Measurements from ENCODE around the gene ZCCHC2. TPM values are rescaled to one million over a fixed set of nuclear protein-coding genes. Genes with fewer than 3 reads are reported as not detected.

Gene ZCCHC2
- total and polyA plus RNA-seq, 2 donors (not counting 3 experiments of a cell fraction or from before 2014, with no cell fraction given): 16.2 to 27.2 TPM

- Histone ChIP-seq H3K9me1 (replicated peaks; ENCODE audit: control insufficient read depth, extremely low read depth, insufficient read depth, low read length) (no peaks in the 10 kb centered on the region), H3K79me2 (ENCODE audit: control insufficient read depth, insufficient read depth, low read length) (peaks cover 5% of the 10 kb centered on the region), H3K27me3 (ENCODE audit: control insufficient read depth in 2 of 2, insufficient read depth in 2 of 2, low read length in 2 of 2) (no peaks in the 10 kb centered on the region), H3K4me3 (replicated peaks in 1 of 3; ENCODE audit: insufficient read depth in 1 of 3, low read depth in 1 of 3, low read length in 3 of 3) (no peak overlapping the region), H3K9ac (replicated peaks; ENCODE audit: extremely low read depth, insufficient read depth, low read length) (no peak overlapping the region), H3K27ac (ENCODE audit: insufficient read depth, low read depth, low read length) (no peak overlapping the region), H3K36me3 (ENCODE audit: control insufficient read depth in 2 of 2, extremely low read depth in 1 of 2, insufficient read depth in 2 of 2, low read length in 2 of 2) (peaks cover 5 to 14% of the 10 kb centered on the region in 2 experiments), H3K4me2 (ENCODE audit: insufficient read depth, low read length) (no peak overlapping the region), H2AFZ (ENCODE audit: low read depth, low read length) (no peak overlapping the region), H3K9me3 (replicated peaks; ENCODE audit: control insufficient read depth, insufficient read depth, low read length) (no peaks in the 10 kb centered on the region), H4K20me1 (replicated peaks; ENCODE audit: control insufficient read depth, extremely low read depth, insufficient read depth, low read length) (no peaks in the 10 kb centered on the region), H3K4me1 (ENCODE audit: control insufficient read depth, extremely low read depth, insufficient read depth, low read length) (peaks cover 19% of the 10 kb centered on the region)
- FAIRE-seq (no peak), DNase-seq (ENCODE audit: low read depth, low spot score) (no peak)
- ChIA-PET POLR2A (no interaction called here), CTCF (interaction anchor here (1.0 kb wide), 1 partner anchor 124 kb away, joined by 3 read pairs; no protein-coding TSS in a partner anchor)
- no TSS peak for BruUV-seq (replicated peaks)
- dilution Hi-C loops (cut with MboI; ENCODE audit: extremely low pct_ligation_motif_present, low sequenced_read_pairs): no loop called here
- intact Hi-C loops (cut with micrococcal nuclease): no loop called here
- no peak for TF ChIP-seq GATA2 (IDR thresholded peaks at IDR 0.05; ENCODE audit: insufficient read depth, insufficient read length, low read depth, low read length)
- no peak for TF ChIP-seq CTCF (IDR thresholded peaks at IDR 0.05; ENCODE audit: extremely low read depth in 1 of 2, insufficient read depth in 1 of 2, low read depth in 1 of 2, low read length in 2 of 2)
- TF ChIP-seq MAX (IDR thresholded peaks at IDR 0.05; ENCODE audit: insufficient read depth, insufficient read length): no peak
- TF ChIP-seq POLR2AphosphoS5 (IDR thresholded peaks at IDR 0.05; ENCODE audit: insufficient read depth, low read depth, low read length): no peak
- no peak for TF ChIP-seq POLR2A (IDR thresholded peaks at IDR 0.05; ENCODE audit: low read depth, low read length)
- TF ChIP-seq FOS (IDR thresholded peaks at IDR 0.05; ENCODE audit: borderline replicate concordance, insufficient read depth, low read length): no peak
- TF ChIP-seq MYC (IDR thresholded peaks at IDR 0.05; ENCODE audit: low read depth, low read length): no peak
- no peak for TF ChIP-seq JUN (IDR thresholded peaks at IDR 0.05; ENCODE audit: borderline replicate concordance, insufficient read depth, insufficient read length, low read depth)
- no peak for TF ChIP-seq EZH2 (IDR thresholded peaks at IDR 0.05; ENCODE audit: borderline replicate concordance, low read depth, low read length, severe bottlenecking)
Measured at GRCh38 chr18:62549755-62550154, 26.9 kb downstream of the ZCCHC2 start.

Data from endothelial cell of umbilical vein (primary cell).